Stimulated activated naive CD8-positive, alpha-beta T cell treated with anti-CD3 and anti-CD28 coated beads, Interleukin-15, Interleukin-2, amounts not matched to agents 100 ng/mL and 50 ng/mL, for 24 hours (primary cell): ENCODE results near the gene CLEC14A.

ENCODE experiments used
- H3K27ac Mint-ChIP-seq: one replicate; pipeline ENCODE4 v1.8.0; 2021; ENCODE audit warnings: mild to moderate bottlenecking, mixed read lengths
- H3K27me3 Mint-ChIP-seq: one replicate; pipeline ENCODE4 v1.8.0; 2021; ENCODE audit warnings: mixed read lengths
- H3K36me3 Mint-ChIP-seq: one replicate; pipeline ENCODE4 v1.8.0; 2021; ENCODE audit warnings: low read depth, mixed read lengths
- H3K4me1 Mint-ChIP-seq: one replicate; pipeline ENCODE4 v1.8.0; 2021; ENCODE audit warnings: low read depth, mixed read lengths
- H3K4me3 Mint-ChIP-seq: one replicate; pipeline ENCODE4 v1.8.0; 2021; ENCODE audit warnings: mild to moderate bottlenecking, mixed read lengths
- H3K9me3 Mint-ChIP-seq: one replicate; pipeline ENCODE4 v1.8.0; 2021; ENCODE audit warnings: mixed read lengths

The CLEC14A gene, protein sequence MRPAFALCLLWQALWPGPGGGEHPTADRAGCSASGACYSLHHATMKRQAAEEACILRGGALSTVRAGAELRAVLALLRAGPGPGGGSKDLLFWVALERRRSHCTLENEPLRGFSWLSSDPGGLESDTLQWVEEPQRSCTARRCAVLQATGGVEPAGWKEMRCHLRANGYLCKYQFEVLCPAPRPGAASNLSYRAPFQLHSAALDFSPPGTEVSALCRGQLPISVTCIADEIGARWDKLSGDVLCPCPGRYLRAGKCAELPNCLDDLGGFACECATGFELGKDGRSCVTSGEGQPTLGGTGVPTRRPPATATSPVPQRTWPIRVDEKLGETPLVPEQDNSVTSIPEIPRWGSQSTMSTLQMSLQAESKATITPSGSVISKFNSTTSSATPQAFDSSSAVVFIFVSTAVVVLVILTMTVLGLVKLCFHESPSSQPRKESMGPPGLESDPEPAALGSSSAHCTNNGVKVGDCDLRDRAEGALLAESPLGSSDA

DNA sequence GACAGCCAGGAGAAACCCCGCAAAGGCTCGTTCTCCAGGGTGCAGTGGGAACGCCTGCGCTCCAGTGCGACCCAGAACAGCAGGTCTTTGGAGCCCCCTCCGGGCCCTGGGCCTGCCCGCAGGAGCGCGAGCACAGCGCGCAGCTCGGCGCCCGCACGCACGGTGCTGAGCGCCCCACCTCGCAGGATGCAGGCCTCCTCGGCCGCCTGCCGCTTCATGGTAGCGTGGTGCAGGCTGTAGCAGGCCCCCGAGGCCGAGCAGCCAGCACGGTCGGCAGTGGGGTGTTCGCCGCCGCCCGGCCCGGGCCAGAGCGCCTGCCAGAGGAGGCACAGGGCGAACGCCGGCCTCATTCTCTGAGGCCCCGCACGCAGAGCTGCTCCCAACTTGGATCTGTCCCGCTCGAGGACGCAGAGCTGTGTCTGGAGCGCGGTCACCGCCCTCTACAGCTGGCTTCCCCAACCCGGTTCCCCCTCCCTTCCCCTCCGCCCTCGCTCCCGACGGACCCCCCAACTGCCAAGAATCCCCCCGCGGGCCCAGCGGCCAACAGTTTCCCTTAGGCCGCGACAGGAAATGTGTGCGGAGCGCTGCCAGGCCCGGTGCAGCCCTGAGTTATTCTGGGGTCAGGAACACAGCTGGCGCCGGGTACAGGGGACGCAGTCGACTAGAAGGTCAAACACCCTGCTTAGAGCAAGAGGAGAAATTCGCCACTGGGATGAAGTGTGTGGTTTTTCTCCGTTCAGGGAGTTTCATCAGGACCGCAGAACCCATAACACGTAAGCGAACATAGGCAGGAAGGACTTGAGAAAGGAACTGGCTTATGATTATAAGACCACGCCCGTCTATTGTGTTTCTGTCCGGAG, at the start of gene CLEC14A:
Gene CLEC14A, minus strand, starts transcription at position 421 of the 860 bp plus-strand sequence. Its CDS starts 71 bp downstream, at position 350.
- peaks cover 48% of the 10 kb centered on the region for H3K27me3 Mint-ChIP-seq
- no peaks in the 10 kb centered on the region for H3K36me3 Mint-ChIP-seq
- peak within 1 kb of the TSS; percentile 39 for H3K4me3 Mint-ChIP-seq

GRCh38 chr14:38302966-38303365, 47.1 kb upstream of the CLEC14A start:
- Mint-ChIP-seq H3K9me3 (peaks cover 10% of the 10 kb centered on the region), H3K27ac (no peak overlapping the region), H3K4me1 (no peaks in the 10 kb centered on the region), H3K36me3 (no peaks in the 10 kb centered on the region), H3K27me3 (peaks cover 6% of the 10 kb centered on the region), H3K4me3 (no peak overlapping the region)

More for the DNA sequence above, at the start of gene CLEC14A:
- peaks cover 11% of the 10 kb centered on the region for H3K4me1 Mint-ChIP-seq
- no peak within 1 kb of the TSS for H3K27ac Mint-ChIP-seq
- H3K9me3 Mint-ChIP-seq, result no peaks in the 10 kb centered on the region

GRCh38 chr14:38302034-38302433, 46.1 kb upstream of the CLEC14A start:
- no peaks in the 10 kb centered on the region for H3K4me1 Mint-ChIP-seq
- no peak overlapping the region for H3K27ac Mint-ChIP-seq
- H3K9me3 Mint-ChIP-seq, result peaks cover 10% of the 10 kb centered on the region
- peaks cover 6% of the 10 kb centered on the region for H3K27me3 Mint-ChIP-seq
- H3K36me3 Mint-ChIP-seq, result no peaks in the 10 kb centered on the region
- no peak overlapping the region for H3K4me3 Mint-ChIP-seq

DNA sequence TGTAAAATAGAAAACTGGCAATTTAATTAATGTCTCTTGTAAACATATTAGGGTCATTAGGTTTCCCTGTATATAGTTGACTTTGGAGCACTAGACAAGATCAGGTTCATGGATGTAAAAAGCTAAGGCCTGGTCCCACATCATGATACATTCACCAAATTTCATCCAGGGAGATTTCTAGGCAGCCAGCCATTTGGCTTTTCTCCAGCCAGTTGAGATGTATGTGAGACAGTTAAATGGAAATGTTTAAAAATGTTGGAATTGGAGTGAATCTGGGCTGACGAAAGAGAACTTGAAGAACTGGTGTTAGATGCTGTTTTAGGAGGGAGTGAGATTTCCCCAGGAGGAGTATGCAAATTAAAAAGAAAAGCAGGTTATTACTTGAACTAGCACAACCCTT, 41.8 kb upstream of the CLEC14A start:
- peaks cover 11% of the 10 kb centered on the region for H3K27me3 Mint-ChIP-seq
- no peaks in the 10 kb centered on the region for H3K9me3 Mint-ChIP-seq
- H3K27ac Mint-ChIP-seq, result no peak overlapping the region
- H3K36me3 Mint-ChIP-seq, result no peaks in the 10 kb centered on the region
- H3K4me3 Mint-ChIP-seq, result no peak overlapping the region
- no peaks in the 10 kb centered on the region for H3K4me1 Mint-ChIP-seq

- H3K27ac Mint-ChIP-seq, result no peak overlapping the region
- no peaks in the 10 kb centered on the region for H3K4me1 Mint-ChIP-seq
- H3K9me3 Mint-ChIP-seq, result no peaks in the 10 kb centered on the region
- peaks cover 13% of the 10 kb centered on the region for H3K27me3 Mint-ChIP-seq
- no peaks in the 10 kb centered on the region for H3K36me3 Mint-ChIP-seq
- H3K4me3 Mint-ChIP-seq, result no peak overlapping the region
Measured at GRCh38 chr14:38291681-38292467, 36.0 kb upstream of the CLEC14A start.

GRCh38 chr14:38290601-38291188, 34.8 kb upstream of the CLEC14A start:
- H3K36me3 Mint-ChIP-seq, result no peaks in the 10 kb centered on the region
- H3K4me1 Mint-ChIP-seq, result no peaks in the 10 kb centered on the region
- H3K27me3 Mint-ChIP-seq, result peaks cover 7% of the 10 kb centered on the region
- no peaks in the 10 kb centered on the region for H3K9me3 Mint-ChIP-seq
- no peak overlapping the region for H3K4me3 Mint-ChIP-seq
- H3K27ac Mint-ChIP-seq, result no peak overlapping the region

DNA sequence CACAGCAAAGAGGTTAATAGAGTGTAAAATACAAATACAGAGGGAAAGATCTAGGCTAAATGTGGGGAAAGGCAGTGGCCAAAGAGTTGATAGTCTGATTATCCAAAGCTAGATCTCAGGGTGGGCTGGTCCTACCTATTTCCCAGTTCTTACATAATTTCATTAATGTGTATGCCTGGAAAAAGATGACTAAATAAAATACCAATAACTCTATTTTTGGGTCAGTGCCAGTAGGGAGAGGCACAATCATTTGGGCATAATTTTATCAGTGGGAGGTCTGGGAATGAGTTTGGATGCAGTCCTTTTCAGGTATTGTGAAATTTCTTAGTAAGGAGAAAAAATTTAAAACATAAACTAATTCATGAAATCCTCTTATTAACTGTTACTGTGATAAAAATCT, 30.6 kb upstream of the CLEC14A start:
- H3K4me1 Mint-ChIP-seq, result no peaks in the 10 kb centered on the region
- no peaks in the 10 kb centered on the region for H3K36me3 Mint-ChIP-seq
- peaks cover 18% of the 10 kb centered on the region for H3K27me3 Mint-ChIP-seq
- H3K4me3 Mint-ChIP-seq, result no peak overlapping the region
- H3K27ac Mint-ChIP-seq, result no peak overlapping the region
- peaks cover 5% of the 10 kb centered on the region for H3K9me3 Mint-ChIP-seq

- Mint-ChIP-seq H3K9me3 (peaks cover 5% of the 10 kb centered on the region), H3K4me3 (no peak overlapping the region), H3K4me1 (no peaks in the 10 kb centered on the region), H3K36me3 (no peaks in the 10 kb centered on the region), H3K27ac (no peak overlapping the region), H3K27me3 (peaks cover 18% of the 10 kb centered on the region)
Measured at GRCh38 chr14:38285962-38286361, 30.1 kb upstream of the CLEC14A start.

- Mint-ChIP-seq H3K36me3 (no peaks in the 10 kb centered on the region), H3K4me1 (no peaks in the 10 kb centered on the region), H3K4me3 (no peak overlapping the region), H3K27ac (no peak overlapping the region), H3K9me3 (peaks cover 5% of the 10 kb centered on the region), H3K27me3 (peaks cover 15% of the 10 kb centered on the region)
Measured at GRCh38 chr14:38282936-38283335, 27.0 kb upstream of the CLEC14A start.

GRCh38 chr14:38280081-38280480, 24.2 kb upstream of the CLEC14A start:
- H3K27me3 Mint-ChIP-seq, result peaks cover 17% of the 10 kb centered on the region
- H3K4me1 Mint-ChIP-seq, result no peaks in the 10 kb centered on the region
- H3K36me3 Mint-ChIP-seq, result no peaks in the 10 kb centered on the region
- no peak overlapping the region for H3K27ac Mint-ChIP-seq
- H3K9me3 Mint-ChIP-seq, result peaks cover 5% of the 10 kb centered on the region
- no peak overlapping the region for H3K4me3 Mint-ChIP-seq

DNA sequence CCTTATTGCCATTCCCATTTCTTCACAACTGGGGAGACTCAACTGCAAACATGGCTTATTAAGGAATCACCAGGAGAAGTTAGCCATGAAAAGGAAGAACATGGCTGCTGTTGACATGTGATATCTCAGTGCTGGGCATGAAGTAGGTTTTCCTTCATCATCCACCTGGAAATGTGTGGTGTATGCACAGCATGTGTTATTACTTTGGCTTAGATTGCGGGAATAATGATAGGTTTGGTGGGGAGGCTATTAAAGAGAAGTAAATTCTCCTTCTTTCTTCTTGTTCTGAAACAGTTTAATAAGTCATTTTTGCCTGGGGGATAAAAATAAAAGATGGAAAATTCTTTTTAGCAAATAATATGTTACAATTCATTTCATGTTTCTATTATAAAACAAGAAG, 23.7 kb upstream of the CLEC14A start:
- Mint-ChIP-seq H3K36me3 (no peaks in the 10 kb centered on the region), H3K27ac (no peak overlapping the region), H3K4me1 (no peaks in the 10 kb centered on the region), H3K9me3 (peaks cover 5% of the 10 kb centered on the region), H3K27me3 (peaks cover 15% of the 10 kb centered on the region), H3K4me3 (no peak overlapping the region)

DNA sequence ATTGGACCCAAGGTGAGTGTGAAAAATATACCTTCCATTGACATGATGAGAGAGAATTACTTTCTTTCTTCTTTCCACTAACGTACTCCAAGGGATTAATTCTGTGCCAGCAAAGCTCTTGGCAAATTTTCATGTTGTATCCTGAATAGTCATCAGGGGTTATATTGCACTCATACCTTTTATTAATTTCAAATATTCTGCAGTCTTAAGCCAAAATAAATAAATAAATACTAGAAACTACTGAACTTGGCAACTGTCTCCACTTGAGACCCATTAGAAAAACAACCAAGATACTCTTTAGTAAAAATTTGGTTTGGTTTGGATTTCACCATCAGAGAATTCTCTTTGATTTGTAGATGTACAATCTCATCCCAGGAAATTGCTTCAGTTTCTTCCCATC, 22.1 kb upstream of the CLEC14A start:
- no peaks in the 10 kb centered on the region for H3K9me3 Mint-ChIP-seq

GRCh38 chr14:38262844-38263243, 7.0 kb upstream of the CLEC14A start:
- no peaks in the 10 kb centered on the region for H3K36me3 Mint-ChIP-seq
- H3K27me3 Mint-ChIP-seq, result peaks cover 25% of the 10 kb centered on the region
- no peak overlapping the region for H3K27ac Mint-ChIP-seq
- no peak overlapping the region for H3K4me3 Mint-ChIP-seq
- no peaks in the 10 kb centered on the region for H3K4me1 Mint-ChIP-seq
- H3K9me3 Mint-ChIP-seq, result peaks cover 26% of the 10 kb centered on the region

More for the DNA sequence above, 22.1 kb upstream of the CLEC14A start:
- Mint-ChIP-seq H3K4me1 (no peaks in the 10 kb centered on the region), H3K27ac (no peak overlapping the region), H3K4me3 (no peak overlapping the region), H3K27me3 (peaks cover 5% of the 10 kb centered on the region), H3K36me3 (no peaks in the 10 kb centered on the region)

GRCh38 chr14:38261620-38262019, 5.7 kb upstream of the CLEC14A start:
- H3K27me3 Mint-ChIP-seq, result peaks cover 36% of the 10 kb centered on the region
- H3K9me3 Mint-ChIP-seq, result peaks cover 17% of the 10 kb centered on the region
- H3K4me3 Mint-ChIP-seq, result no peak overlapping the region
- H3K4me1 Mint-ChIP-seq, result peaks cover under 1% of the 10 kb centered on the region
- H3K36me3 Mint-ChIP-seq, result no peaks in the 10 kb centered on the region
- H3K27ac Mint-ChIP-seq, result no peak overlapping the region
